Fibroblast of the conjunctiva (primary cell): ENCODE measurements around the gene NR3C2.
A peak's percentile ranks its signal among the peaks of the same experiment; 100 is the strongest.
"Not testable (repeated sequence)": the region's sequence is repeated elsewhere in the genome, so short reads cannot be mapped to it uniquely, and the experiment has no call there.

Experiments
- DNase-seq: peaks from one replicate; pipeline ENCODE4 v3.0.0-alpha.2; 2010; ENCODE audit warnings: low read depth

NR3C2 gene

GRCh38 chr4:148170408-148171365, 271.5 kb downstream of the NR3C2 start:
- DNase-seq: no peak

- DNase-seq: no peak
These were observed 276.1 kb downstream of the NR3C2 start for GRCh38 chr4:148166132-148166591.

GRCh38 chr4:148164557-148164956, 277.7 kb downstream of the NR3C2 start:
- no peak for DNase-seq

- no peak for DNase-seq
These were observed 279.2 kb downstream of the NR3C2 start for GRCh38 chr4:148162991-148163390.

- DNase-seq: no peak
These were observed 279.7 kb downstream of the NR3C2 start for GRCh38 chr4:148162519-148162918.

- no peak for DNase-seq
These were observed 280.6 kb downstream of the NR3C2 start for GRCh38 chr4:148161601-148162000.

- DNase-seq: no peak
These were observed 282.4 kb downstream of the NR3C2 start for GRCh38 chr4:148159793-148160192.

GRCh38 chr4:148154769-148155168, 287.4 kb downstream of the NR3C2 start:
- no peak for DNase-seq

- no peak for DNase-seq
These were observed 289.2 kb downstream of the NR3C2 start for GRCh38 chr4:148152868-148153625.

- DNase-seq: no peak
These were observed 290.4 kb downstream of the NR3C2 start for GRCh38 chr4:148151806-148152205.

GRCh38 chr4:148145475-148145874, 296.7 kb downstream of the NR3C2 start:
- no peak for DNase-seq

- no peak for DNase-seq
These were observed 299.0 kb downstream of the NR3C2 start for GRCh38 chr4:148143174-148143573.

GRCh38 chr4:148141501-148141900, 300.7 kb downstream of the NR3C2 start:
- no peak for DNase-seq

GRCh38 chr4:148126825-148127224, 315.4 kb downstream of the NR3C2 start:
- DNase-seq: no peak

GRCh38 chr4:148124512-148124911, 317.7 kb downstream of the NR3C2 start:
- no peak for DNase-seq

GRCh38 chr4:148123161-148123560, 319.1 kb downstream of the NR3C2 start:
- not testable (repeated sequence) for DNase-seq

- DNase-seq: peak; percentile 10
These were observed 322.0 kb downstream of the NR3C2 start for GRCh38 chr4:148120216-148120615.

- no peak for DNase-seq
These were observed 323.6 kb downstream of the NR3C2 start for GRCh38 chr4:148118633-148119032.

- DNase-seq: no peak
These were observed 324.0 kb downstream of the NR3C2 start for GRCh38 chr4:148118179-148118578.

- DNase-seq: peak; percentile 8
These were observed 325.2 kb downstream of the NR3C2 start for GRCh38 chr4:148116969-148117368.

GRCh38 chr4:148116264-148116663, 325.9 kb downstream of the NR3C2 start:
- peak; percentile 89 for DNase-seq

GRCh38 chr4:148114436-148114835, 327.8 kb downstream of the NR3C2 start:
- no peak for DNase-seq
